AG09319 (cell line): ENCODE data around the gene OPTN.

Experiments
- DNase-seq: peaks from one replicate; pipeline ENCODE4 v3.0.0-alpha.2; 2010; ENCODE audit warnings: low read depth; ENCODE audit errors: extremely low read depth
- TF ChIP-seq, protein P1 (sequence below): IDR thresholded peaks from 2 replicates; pipeline ENCODE4 v1.5.1; 2011; ENCODE audit warnings: low read depth, mild to moderate bottlenecking, inconsistent platforms, low read length, moderate library complexity

Gene OPTN

GRCh38 chr10:13102002-13102794 is 2.2 kb downstream of the OPTN start:
- TF ChIP-seq, protein P1, sequence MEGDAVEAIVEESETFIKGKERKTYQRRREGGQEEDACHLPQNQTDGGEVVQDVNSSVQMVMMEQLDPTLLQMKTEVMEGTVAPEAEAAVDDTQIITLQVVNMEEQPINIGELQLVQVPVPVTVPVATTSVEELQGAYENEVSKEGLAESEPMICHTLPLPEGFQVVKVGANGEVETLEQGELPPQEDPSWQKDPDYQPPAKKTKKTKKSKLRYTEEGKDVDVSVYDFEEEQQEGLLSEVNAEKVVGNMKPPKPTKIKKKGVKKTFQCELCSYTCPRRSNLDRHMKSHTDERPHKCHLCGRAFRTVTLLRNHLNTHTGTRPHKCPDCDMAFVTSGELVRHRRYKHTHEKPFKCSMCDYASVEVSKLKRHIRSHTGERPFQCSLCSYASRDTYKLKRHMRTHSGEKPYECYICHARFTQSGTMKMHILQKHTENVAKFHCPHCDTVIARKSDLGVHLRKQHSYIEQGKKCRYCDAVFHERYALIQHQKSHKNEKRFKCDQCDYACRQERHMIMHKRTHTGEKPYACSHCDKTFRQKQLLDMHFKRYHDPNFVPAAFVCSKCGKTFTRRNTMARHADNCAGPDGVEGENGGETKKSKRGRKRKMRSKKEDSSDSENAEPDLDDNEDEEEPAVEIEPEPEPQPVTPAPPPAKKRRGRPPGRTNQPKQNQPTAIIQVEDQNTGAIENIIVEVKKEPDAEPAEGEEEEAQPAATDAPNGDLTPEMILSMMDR, result no peak
- DNase-seq, result no peak

DNA sequence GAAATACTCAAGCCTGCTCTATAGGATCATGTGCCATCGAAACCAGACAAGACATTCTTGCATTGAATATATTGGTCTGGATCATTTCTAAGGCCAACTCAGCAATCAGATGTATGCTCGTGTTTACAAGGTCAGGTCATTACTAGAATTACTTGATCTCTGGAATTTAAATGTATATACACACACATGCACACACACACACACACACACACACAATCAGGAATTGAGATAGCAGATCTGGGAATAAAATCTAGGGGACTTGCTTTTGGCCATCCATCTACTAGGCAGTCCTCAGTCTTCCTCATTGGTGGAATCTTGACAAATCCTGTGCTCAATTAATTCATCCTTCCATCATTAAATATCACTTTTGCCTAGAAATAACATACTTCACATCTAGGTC is 3.6 kb downstream of the OPTN start:
- no peak for DNase-seq
- TF ChIP-seq, protein P1, result no peak

DNA sequence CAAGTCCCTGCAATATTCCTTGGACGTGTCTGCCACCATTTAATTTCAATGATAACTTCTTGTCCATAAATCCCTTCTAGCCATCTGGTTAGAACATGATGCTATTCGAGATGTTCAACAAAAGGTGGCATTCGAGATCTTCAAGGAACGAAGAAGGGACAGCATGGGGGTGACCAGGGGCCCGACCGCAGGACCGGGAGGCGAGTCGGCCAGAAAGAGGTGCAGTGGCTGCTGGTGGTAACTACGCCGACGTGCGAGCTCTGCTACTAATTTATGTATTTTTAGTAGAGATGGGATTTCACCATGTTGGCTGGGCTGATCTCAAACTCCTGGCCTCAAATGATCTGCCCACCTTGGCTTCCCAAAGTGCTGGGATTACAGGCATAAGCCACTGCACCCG is 4.7 kb downstream of the OPTN start:
- DNase-seq, result no peak
- TF ChIP-seq, protein P1, result no peak

DNA sequence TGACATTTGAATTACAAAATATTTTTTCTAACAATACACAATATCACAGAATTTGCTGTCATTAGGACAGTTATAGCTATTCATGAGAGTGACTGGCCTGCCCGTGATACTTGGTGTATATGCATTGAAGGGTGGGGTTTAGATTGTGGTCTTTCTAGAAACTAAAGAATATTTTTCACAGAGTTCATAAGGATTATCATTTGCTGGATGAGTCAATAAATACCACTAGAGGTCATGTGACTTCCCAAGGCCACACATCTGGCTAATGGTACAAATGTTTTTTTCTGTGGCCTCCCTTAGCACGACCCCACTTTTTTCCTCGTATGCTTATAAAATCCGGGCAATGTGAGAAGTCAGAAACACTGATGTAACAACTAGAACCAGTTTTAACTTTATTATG is 5.2 kb downstream of the OPTN start:
- TF ChIP-seq, protein P1, result no peak
- DNase-seq, result no peak

- TF ChIP-seq, protein P1, result no peak
- no peak for DNase-seq
Measured at GRCh38 chr10:13106387-13107045, 6.6 kb downstream of the OPTN start.

GRCh38 chr10:13110908-13111307 is 10.9 kb downstream of the OPTN start:
- DNase-seq, result no peak
- TF ChIP-seq, protein P1, result no peak

DNA sequence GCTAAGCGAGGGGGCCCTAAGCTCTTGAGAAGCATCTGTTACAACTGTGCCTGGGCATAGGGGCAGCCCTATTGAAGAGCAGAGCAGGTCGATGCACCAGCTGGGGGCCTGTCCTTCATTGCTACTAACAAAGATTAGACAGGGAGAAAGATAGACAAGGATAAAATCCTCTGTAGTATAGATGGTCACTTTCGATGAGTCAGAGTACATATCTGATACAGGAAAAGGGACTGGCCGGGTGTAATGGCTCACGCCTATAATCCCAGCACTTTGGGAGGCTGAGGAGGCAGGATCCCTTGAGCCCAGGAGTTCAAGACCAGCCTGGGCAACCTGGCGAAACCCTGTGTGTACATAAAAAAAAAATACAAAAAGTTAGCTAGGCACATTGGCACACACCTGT is 13.6 kb downstream of the OPTN start:
- TF ChIP-seq, protein P1, result no peak
- no peak for DNase-seq
